ENCODE measurements around the gene CDH13.

DNA sequence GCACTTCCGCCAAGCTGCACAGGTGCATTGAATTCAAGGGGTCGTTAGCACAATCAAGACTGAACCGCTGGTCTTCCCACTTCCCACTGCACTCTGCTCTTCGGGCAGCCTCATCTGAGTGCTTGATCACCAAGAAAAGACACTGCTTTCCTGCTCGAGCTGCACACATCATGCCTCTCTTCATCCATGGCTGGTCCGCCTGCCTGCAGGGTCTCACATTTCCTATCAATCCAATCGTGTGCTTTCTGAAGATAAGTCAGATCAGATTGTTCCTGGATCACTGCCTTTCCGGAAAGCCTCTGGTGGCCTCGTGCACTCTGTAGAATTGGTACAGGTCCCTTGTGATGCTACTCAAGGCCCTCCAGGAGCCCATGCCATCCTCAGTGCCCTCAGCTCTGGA, 1150.2 kb downstream of the CDH13 start:
- TF ChIP-seq CTCF (IDR thresholded peaks at IDR 0.05), result no peak
- no peak for TF ChIP-seq POLR2A (IDR thresholded peaks at IDR 0.05)

Measured in adrenal gland (tissue), 5 donors.